Testis (tissue), 2 donors: ENCODE measurements around the gene ABHD2.

Experiments used
- CTCF ChIP-seq, 3 experiments: fragments of 450-650 bp in 2 of 3; fragments of 200-600 bp in 1 of 3; sonication (generic) in 1 of 3; IDR thresholded peaks; one replicate each; pipeline ENCODE4 v1.5.1; 2016 to 2019; ENCODE audit warnings: antibody characterized with exemption in 3 of 3, mild to moderate bottlenecking in 2 of 3, moderate library complexity in 1 of 3
- POLR2A ChIP-seq: fragments of 450-650 bp; IDR thresholded peaks from one replicate; pipeline ENCODE4 v1.6.1; 2017; ENCODE audit warnings: antibody characterized with exemption, mild to moderate bottlenecking, moderate library complexity

DNA sequence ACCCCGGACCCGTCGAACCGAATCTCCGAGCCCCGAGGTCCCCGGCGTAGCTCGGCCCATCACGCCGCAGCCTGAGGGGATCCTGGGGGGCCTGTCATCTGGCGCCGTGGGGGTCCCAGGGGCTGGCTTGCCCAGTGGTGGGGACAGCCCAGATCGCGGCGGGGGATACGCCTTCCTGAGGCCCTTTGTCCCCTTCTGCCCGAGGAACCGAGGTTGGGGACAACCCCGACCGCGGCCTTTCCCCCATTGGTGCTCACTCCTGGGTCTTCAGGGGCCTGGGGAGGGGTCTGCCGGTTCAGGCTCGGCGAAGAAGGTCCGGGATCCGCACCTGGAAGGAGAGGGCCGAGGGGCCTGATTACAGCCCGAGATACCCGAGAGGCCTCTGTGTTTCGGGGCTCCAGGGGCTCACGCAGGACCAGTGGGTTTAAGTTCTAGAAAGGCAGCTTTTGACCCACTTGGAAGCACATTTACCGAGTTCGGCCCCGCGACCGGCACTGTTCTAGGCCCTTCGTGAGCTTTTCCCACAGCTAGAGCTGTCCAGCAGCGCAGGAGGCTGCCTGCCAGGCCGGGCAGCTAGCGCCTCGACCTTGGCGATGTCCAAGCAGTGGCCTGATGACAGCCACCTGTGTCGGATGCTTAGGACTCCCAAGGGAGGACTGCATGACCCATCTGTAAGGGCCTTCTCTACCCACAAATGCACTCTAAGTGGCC is 504 bp downstream of the ABHD2 start:
- TF ChIP-seq POLR2A (no peak), CTCF (IDR thresholded peaks at IDR 0.05) (no peak)
